IMR-90 (cell line): ENCODE measurements around the gene SLC39A11. TPM values are rescaled to one million over a fixed set of nuclear protein-coding genes. Genes with fewer than 3 reads are reported as not detected.
A peak's percentile ranks its signal among the peaks of the same experiment; 100 is the strongest.

ENCODE experiments used
- ATAC-seq: fragments of 200-7000 bp; cut with Tn5 transposase; 2 replicates; pipeline ENCODE4 v1.9.1; 2020; ENCODE audit warnings: low read depth, mild to moderate bottlenecking, moderate library complexity
- BruUV-seq: library from RNA; stranded (reverse); fragments of 400-500 nt; replicated peaks from 2 replicates; lab custom pipeline; 2021; lab: Mats Ljungman, UMichigan
- CTCF ChIA-PET: fragments of 300-600 bp; formaldehyde crosslinking; extraction: SDS; loops from one replicate; lab custom pipeline; 2021; ENCODE audit warnings: antibody characterized with exemption; lab: Yijun Ruan, JAX
- POLR2A ChIA-PET: fragments of 300-600 bp; sonication (Branson Sonifier 250); formaldehyde crosslinking; loops from one replicate; lab custom pipeline; 2022; ENCODE audit warnings: antibody characterized with exemption; ENCODE audit not compliant: unreplicated experiment; lab: Charles Lee
- DNase-seq: peaks from one replicate; pipeline ENCODE4 v3.0.0; 2013
- H2AFZ ChIP-seq: replicated peaks from 2 replicates; pipeline ENCODE3; 2013; ENCODE audit warnings: low read length, mild to moderate bottlenecking; ENCODE audit not compliant: poor library complexity
- H2AK5ac ChIP-seq: 2 replicates; pipeline ENCODE4 v1.6.1; 2013; ENCODE audit warnings: low read depth, low read length, inconsistent platforms
- H2AK9ac ChIP-seq: replicated peaks from 2 replicates; pipeline ENCODE3; 2013; ENCODE audit warnings: mild to moderate bottlenecking, low read depth, low read length, moderate library complexity; ENCODE audit not compliant: poor library complexity
- H2BK120ac ChIP-seq: 2 replicates; pipeline ENCODE4 v1.6.1; 2013; ENCODE audit warnings: low read depth, low read length, inconsistent platforms
- H2BK15ac ChIP-seq: 3 replicates; pipeline ENCODE4 v1.6.1; 2013; ENCODE audit warnings: low read depth, low read length, inconsistent platforms
- H2BK20ac ChIP-seq: 2 replicates; pipeline ENCODE4 v1.6.1; 2013; ENCODE audit warnings: low read depth, mild to moderate bottlenecking, inconsistent platforms, low read length, moderate library complexity
- H2BK5ac ChIP-seq: 2 replicates; pipeline ENCODE4 v1.6.1; 2013; ENCODE audit warnings: mild to moderate bottlenecking, low read depth, low read length, inconsistent platforms; ENCODE audit not compliant: poor library complexity, severe bottlenecking
- H3K14ac ChIP-seq: replicated peaks from 2 replicates; pipeline ENCODE4 v1.6.1; 2013; ENCODE audit warnings: low read depth, low read length, inconsistent platforms
- H3K18ac ChIP-seq: 2 replicates; pipeline ENCODE4 v1.6.1; 2013; ENCODE audit warnings: low read depth, low read length, control low read depth
- H3K23ac ChIP-seq: 2 replicates; pipeline ENCODE4 v1.6.1; 2013; ENCODE audit warnings: low read depth, low read length, inconsistent platforms
- H3K27ac ChIP-seq: 2 replicates; pipeline ENCODE4 v1.5.1; 2013; ENCODE audit warnings: mild to moderate bottlenecking, control low read depth, low read length; ENCODE audit not compliant: insufficient read depth
- H3K27me3 ChIP-seq: 2 replicates; pipeline ENCODE4 v1.6.1; 2013; ENCODE audit warnings: low read length; ENCODE audit not compliant: control insufficient read depth, insufficient read depth
- H3K36me3 ChIP-seq: 2 replicates; pipeline ENCODE4 v1.6.1; 2013; ENCODE audit warnings: low read length, mixed read lengths; ENCODE audit not compliant: control insufficient read depth, insufficient read depth
- H3K4ac ChIP-seq: 2 replicates; pipeline ENCODE4 v1.6.1; 2013; ENCODE audit warnings: low read depth, low read length, inconsistent platforms
- H3K4me1 ChIP-seq: 2 replicates; pipeline ENCODE4 v1.6.1; 2013; ENCODE audit warnings: low read length, mixed read lengths; ENCODE audit not compliant: control insufficient read depth, insufficient read depth
- H3K4me2 ChIP-seq: 2 replicates; pipeline ENCODE4 v1.6.1; 2013; ENCODE audit warnings: low read depth, mild to moderate bottlenecking, control low read depth, low read length, moderate library complexity
- H3K4me3 ChIP-seq: 2 replicates; pipeline ENCODE4 v1.5.1; 2013; ENCODE audit warnings: low read depth, mild to moderate bottlenecking, control low read depth, low read length, moderate library complexity; ENCODE audit not compliant: insufficient read depth
- H3K56ac ChIP-seq: 2 replicates; pipeline ENCODE4 v1.6.1; 2013; ENCODE audit warnings: low read length, inconsistent platforms; ENCODE audit not compliant: insufficient read depth; ENCODE audit errors: extremely low read depth
- H3K79me1 ChIP-seq, 2 experiments: 2 replicates each; pipeline ENCODE4 v1.6.1; 2013; ENCODE audit warnings: low read length in 2 of 2, inconsistent platforms in 1 of 2, low read depth in 1 of 2
- H3K9ac ChIP-seq: 2 replicates; pipeline ENCODE4 v1.6.1; 2013; ENCODE audit warnings: low read depth, low read length, control low read depth
- H3K9me1 ChIP-seq: 2 replicates; pipeline ENCODE4 v1.6.1; 2013; ENCODE audit warnings: low read length, inconsistent platforms; ENCODE audit not compliant: insufficient read depth
- H3K9me3 ChIP-seq: 2 replicates; pipeline ENCODE4 v1.6.1; 2013; ENCODE audit warnings: low read length; ENCODE audit not compliant: control insufficient read depth, insufficient read depth
- H4K20me1 ChIP-seq: 2 replicates; pipeline ENCODE4 v1.6.1; 2013; ENCODE audit warnings: low read length, inconsistent platforms; ENCODE audit not compliant: insufficient read depth
- H4K5ac ChIP-seq: 2 replicates; pipeline ENCODE4 v1.6.1; 2013; ENCODE audit warnings: mild to moderate bottlenecking, low read depth, low read length, control low read depth
- H4K8ac ChIP-seq, 2 experiments: 2 replicates each; pipeline ENCODE4 v1.6.1; 2013; ENCODE audit warnings: low read depth in 2 of 2, low read length in 2 of 2, control low read depth in 1 of 2, inconsistent platforms in 1 of 2
- H4K91ac ChIP-seq: 2 replicates; pipeline ENCODE4 v1.6.1; 2013; ENCODE audit warnings: low read depth, low read length, inconsistent platforms; ENCODE audit not compliant: insufficient read depth
- BHLHE40 ChIP-seq: fragments of 150-350 bp; IDR thresholded peaks from 2 replicates; pipeline ENCODE4 v1.6.1; 2016; ENCODE audit warnings: mild to moderate bottlenecking, low read depth, low read length
- FOS ChIP-seq: fragments of 150-350 bp; IDR thresholded peaks from 2 replicates; pipeline ENCODE4 v1.6.1; 2016; ENCODE audit warnings: low read depth, low read length
- MAFK ChIP-seq: IDR thresholded peaks from 2 replicates; pipeline ENCODE4 v1.6.1; 2012; ENCODE audit warnings: low read depth, low read length, improper control_type of control experiment
- MAZ ChIP-seq: IDR thresholded peaks from 2 replicates; pipeline ENCODE4 v1.6.1; 2012; ENCODE audit warnings: low read depth, mild to moderate bottlenecking, low read length, improper control_type of control experiment, moderate library complexity, borderline replicate concordance
- MXI1 ChIP-seq: IDR thresholded peaks from 2 replicates; pipeline ENCODE4 v1.6.1; 2012; ENCODE audit warnings: low read depth, mild to moderate bottlenecking, low read length, moderate library complexity, borderline replicate concordance
- NFE2L2 ChIP-seq: fragments of 150-350 bp; IDR thresholded peaks from 2 replicates; pipeline ENCODE4 v1.6.1; 2016; ENCODE audit warnings: low read depth, mild to moderate bottlenecking, low read length
- RAD21 ChIP-seq: IDR thresholded peaks from 2 replicates; pipeline ENCODE4 v1.6.1; 2012; ENCODE audit warnings: low read length, improper control_type of control experiment
- RCOR1 ChIP-seq: IDR thresholded peaks from 2 replicates; pipeline ENCODE4 v1.6.1; 2012; ENCODE audit warnings: mild to moderate bottlenecking, low read length, improper control_type of control experiment; ENCODE audit not compliant: insufficient replicate concordance
- RFX5 ChIP-seq: IDR thresholded peaks from 2 replicates; pipeline ENCODE4 v1.8.0; 2012; ENCODE audit warnings: low read depth, mild to moderate bottlenecking, low read length, moderate library complexity
- SMC3 ChIP-seq: fragments of 150-350 bp; IDR thresholded peaks from 2 replicates; pipeline ENCODE4 v1.6.1; 2016; ENCODE audit warnings: low read depth, mild to moderate bottlenecking, antibody characterized with exemption, low read length, moderate library complexity
- whole genome bisulfite sequencing, 2 experiments: methylation state at CpG; one replicate each; pipeline versions ENCODE4 v1.1.5 to v1.1.7; 2013; ENCODE audit warnings: missing lambda C conversion rate in 2 of 2; ENCODE audit not compliant: insufficient read length in 1 of 2; ENCODE audit errors: extremely low coverage in 2 of 2; 5-methylcytosine and 5-hydroxymethylcytosine counted together
- dilution Hi-C: fragments of 300-500 bp; cut with HindIII; formaldehyde crosslinking; loops from one replicate; pipeline ENCODE4 v1.14.3; 2018; ENCODE audit warnings: low sequenced_read_pairs; ENCODE audit not compliant: unreplicated experiment
- in situ Hi-C: fragments of 300-500 bp; cut with MboI; formaldehyde crosslinking; loops from 3 replicates; pipeline ENCODE4 v1.14.3; 2019; ENCODE audit warnings: low sequenced_read_pairs, inconsistent platforms, mixed read lengths
- intact Hi-C: fragments of 100-400 bp; cut with micrococcal nuclease; formaldehyde crosslinking; loops from 2 replicates; pipeline ENCODE4 v1.10.0; 2022
- polyA plus RNA-seq, 3 experiments: library from polyadenylated mRNA; depleted of rRNA; stranded (reverse); fragments of >200 nt; gene quantifications; 2 replicates each; pipeline ENCODE4 v1.2.3, GENCODE V29; 2012; ENCODE audit warnings: low replicate concordance in 1 of 3
- total RNA-seq: library from RNA; depleted of rRNA; stranded (reverse); fragments of >200 nt; gene quantifications from 2 replicates; pipeline ENCODE4 v1.2.3, GENCODE V29; 2012
- TF ChIP-seq, protein P1 (sequence below): conservative IDR thresholded peaks from 2 replicates; pipeline ENCODE4 v1.5.1; 2012; ENCODE audit warnings: mild to moderate bottlenecking, low read depth, low read length, improper control_type of control experiment
- TF ChIP-seq, protein P2 (sequence below): fragments of 150-350 bp; IDR thresholded peaks from 2 replicates; pipeline ENCODE4 v1.6.1; 2016; ENCODE audit warnings: low read depth, mild to moderate bottlenecking, low read length, moderate library complexity, borderline replicate concordance

Gene SLC39A11
- total and polyA plus RNA-seq, 2 of the 4 experiments (the other 2 are of a cell fraction): 8.8 to 14.3 TPM

DNA sequence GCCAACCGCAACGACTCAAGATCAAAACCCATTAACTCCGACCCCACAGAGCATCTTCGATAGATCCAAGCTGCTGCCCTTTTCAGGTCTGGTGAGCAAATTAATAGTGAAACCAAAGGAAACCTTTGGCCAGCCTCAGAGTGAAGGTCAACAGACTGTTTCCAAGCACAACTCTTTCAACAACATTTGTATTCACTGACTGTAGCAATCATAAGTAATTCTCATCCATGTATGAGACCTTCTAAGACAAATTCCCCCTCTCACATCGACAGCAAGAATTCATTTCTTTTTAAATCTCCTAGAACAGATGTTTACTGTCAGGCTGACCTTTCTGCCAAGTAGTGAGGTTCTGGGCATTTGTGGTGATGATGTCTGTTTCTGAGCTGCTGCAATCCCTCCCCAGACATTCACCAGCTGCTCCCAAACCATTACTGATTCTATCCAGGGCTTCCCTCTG lies 64.2 kb downstream of the SLC39A11 start:
- Histone ChIP-seq H3K4me3 (no peak overlapping the region), H2AK9ac (peak overlapping the region; percentile 68), H2AK5ac (no peak overlapping the region; the same call in 1 of the 2 replicates), H3K36me3 (0 out of 2 replicates have a peak, but pooled peaks cover 4% of the 10 kb centered on the region), H3K9me3 (no peaks in the 10 kb centered on the region), H3K27me3 (no peaks in the 10 kb centered on the region), H3K18ac (peak overlapping the region; percentile 11; the same call in 1 of the 2 replicates), H4K8ac (no peak overlapping the region), H3K4ac (peak overlapping the region; percentile 81), H2BK20ac (no peak overlapping the region), H3K56ac (no peak overlapping the region), H3K9ac (no peak overlapping the region), H3K4me1 (peaks cover 11% of the 10 kb centered on the region), H2BK120ac (peak overlapping the region; percentile 73; the same call in 1 of the 2 replicates), H3K79me1 (peaks cover 0 to 13% of the 10 kb centered on the region in 2 experiments; a peak in 2 of 4 replicates), H2AFZ (peak overlapping the region; percentile 27), H2BK15ac (peak overlapping the region; percentile 43; the same call in 1 of the 3 replicates), H4K20me1 (peaks cover 3% of the 10 kb centered on the region; the same call in 1 of the 2 replicates), H3K27ac (peak overlapping the region; percentile 45; the same call in 1 of the 2 replicates), H2BK5ac (no peak overlapping the region), H4K91ac (peak overlapping the region; percentile 65; the same call in 1 of the 2 replicates), H3K4me2 (peak overlapping the region; percentile 4; the same call in 1 of the 2 replicates), H4K5ac (no peak overlapping the region), H3K23ac (peak overlapping the region; percentile 1; the same call in 1 of the 2 replicates), H3K14ac (peak overlapping the region; percentile 55; the same call in 1 of the 2 replicates), H3K9me1 (peaks cover 13% of the 10 kb centered on the region)
- in situ Hi-C loops: no loop called here
- CTCF ChIA-PET: no interaction called here
- no TSS peak for BruUV-seq
- intact Hi-C loops: no loop called here
- DNase-seq: peak; percentile 72
- TF ChIP-seq MXI1 (no peak), SMC3 (no peak), FOS (no peak), MAFK (no peak), RFX5 (no peak), RCOR1 (no peak), BHLHE40 (no peak), NFE2L2 (no peak), RAD21 (no peak), MAZ (no peak)
- TF ChIP-seq, protein P1, sequence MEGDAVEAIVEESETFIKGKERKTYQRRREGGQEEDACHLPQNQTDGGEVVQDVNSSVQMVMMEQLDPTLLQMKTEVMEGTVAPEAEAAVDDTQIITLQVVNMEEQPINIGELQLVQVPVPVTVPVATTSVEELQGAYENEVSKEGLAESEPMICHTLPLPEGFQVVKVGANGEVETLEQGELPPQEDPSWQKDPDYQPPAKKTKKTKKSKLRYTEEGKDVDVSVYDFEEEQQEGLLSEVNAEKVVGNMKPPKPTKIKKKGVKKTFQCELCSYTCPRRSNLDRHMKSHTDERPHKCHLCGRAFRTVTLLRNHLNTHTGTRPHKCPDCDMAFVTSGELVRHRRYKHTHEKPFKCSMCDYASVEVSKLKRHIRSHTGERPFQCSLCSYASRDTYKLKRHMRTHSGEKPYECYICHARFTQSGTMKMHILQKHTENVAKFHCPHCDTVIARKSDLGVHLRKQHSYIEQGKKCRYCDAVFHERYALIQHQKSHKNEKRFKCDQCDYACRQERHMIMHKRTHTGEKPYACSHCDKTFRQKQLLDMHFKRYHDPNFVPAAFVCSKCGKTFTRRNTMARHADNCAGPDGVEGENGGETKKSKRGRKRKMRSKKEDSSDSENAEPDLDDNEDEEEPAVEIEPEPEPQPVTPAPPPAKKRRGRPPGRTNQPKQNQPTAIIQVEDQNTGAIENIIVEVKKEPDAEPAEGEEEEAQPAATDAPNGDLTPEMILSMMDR: no peak
- TF ChIP-seq, protein P2, sequence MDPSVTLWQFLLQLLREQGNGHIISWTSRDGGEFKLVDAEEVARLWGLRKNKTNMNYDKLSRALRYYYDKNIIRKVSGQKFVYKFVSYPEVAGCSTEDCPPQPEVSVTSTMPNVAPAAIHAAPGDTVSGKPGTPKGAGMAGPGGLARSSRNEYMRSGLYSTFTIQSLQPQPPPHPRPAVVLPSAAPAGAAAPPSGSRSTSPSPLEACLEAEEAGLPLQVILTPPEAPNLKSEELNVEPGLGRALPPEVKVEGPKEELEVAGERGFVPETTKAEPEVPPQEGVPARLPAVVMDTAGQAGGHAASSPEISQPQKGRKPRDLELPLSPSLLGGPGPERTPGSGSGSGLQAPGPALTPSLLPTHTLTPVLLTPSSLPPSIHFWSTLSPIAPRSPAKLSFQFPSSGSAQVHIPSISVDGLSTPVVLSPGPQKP: no peak
- dilution Hi-C loops: no loop called here
- WGBS, 2 experiments: no CpG with 5 or more reads among the region's 5 CpGs
- ATAC-seq: peak; percentile 65
- POLR2A ChIA-PET: no interaction called here
